CD4-positive, alpha-beta T cell treated with Interleukin-1 beta for 1 hour (primary cell): ENCODE results near the gene VPS51.
A peak's percentile ranks its signal among the peaks of the same experiment; 100 is the strongest.

ENCODE experiments used
- DNase-seq, 2 donors: peaks; one replicate each; pipeline ENCODE4 v3.0.0-alpha.2; 2020 to 2022

VPS51 gene

DNA sequence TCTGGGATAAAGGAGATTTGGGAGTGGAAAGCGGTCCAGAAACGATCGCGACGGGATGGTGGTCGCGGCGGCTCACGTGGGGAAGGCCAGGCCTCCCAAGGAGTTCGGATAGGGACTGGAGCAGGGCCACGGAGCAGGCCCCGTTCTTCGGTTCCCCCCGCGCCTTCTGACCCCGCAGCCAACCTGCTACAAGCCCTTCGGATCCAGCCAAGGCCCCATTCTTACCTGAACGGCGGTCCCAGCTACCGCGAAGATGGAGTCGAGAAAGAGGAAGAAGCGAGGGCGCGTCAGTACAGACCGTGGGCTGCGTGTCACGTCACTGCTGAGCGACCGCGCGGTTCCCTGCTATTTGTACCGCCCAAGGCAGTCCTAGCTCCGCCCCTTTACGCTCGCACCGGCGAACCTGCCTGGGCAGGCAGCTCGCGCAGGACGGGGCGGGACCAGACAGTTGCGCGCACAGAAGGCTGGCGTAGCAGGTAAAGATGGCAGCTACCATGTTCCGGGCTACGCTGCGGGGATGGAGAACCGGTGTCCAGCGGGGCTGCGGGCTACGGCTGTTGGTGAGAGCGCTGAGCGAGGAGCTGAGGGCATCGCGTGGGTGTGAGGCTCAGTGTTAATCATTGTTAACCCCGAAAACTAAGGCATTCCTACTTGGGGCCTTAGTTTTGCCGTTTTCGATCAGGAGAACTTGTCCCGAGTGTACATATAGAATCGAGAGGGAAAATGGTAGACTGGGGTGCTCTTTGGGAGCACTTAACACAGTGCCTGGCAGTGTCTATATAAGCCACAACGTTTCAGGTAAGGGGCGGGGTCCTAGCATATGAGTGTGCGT lies 26.1 kb downstream of the VPS51 start, which contains the start of the genes FAU and MRPL49:
Gene FAU (minus strand): TSS at position 270 of the 832 bp plus-strand sequence. CDS start 321 bp downstream, outside the sequence.
Gene MRPL49 (plus strand): TSS at position 457 of the 832 bp plus-strand sequence. CDS start 26 bp downstream, at position 483.
- DNase-seq = peak; percentile 99

DNA sequence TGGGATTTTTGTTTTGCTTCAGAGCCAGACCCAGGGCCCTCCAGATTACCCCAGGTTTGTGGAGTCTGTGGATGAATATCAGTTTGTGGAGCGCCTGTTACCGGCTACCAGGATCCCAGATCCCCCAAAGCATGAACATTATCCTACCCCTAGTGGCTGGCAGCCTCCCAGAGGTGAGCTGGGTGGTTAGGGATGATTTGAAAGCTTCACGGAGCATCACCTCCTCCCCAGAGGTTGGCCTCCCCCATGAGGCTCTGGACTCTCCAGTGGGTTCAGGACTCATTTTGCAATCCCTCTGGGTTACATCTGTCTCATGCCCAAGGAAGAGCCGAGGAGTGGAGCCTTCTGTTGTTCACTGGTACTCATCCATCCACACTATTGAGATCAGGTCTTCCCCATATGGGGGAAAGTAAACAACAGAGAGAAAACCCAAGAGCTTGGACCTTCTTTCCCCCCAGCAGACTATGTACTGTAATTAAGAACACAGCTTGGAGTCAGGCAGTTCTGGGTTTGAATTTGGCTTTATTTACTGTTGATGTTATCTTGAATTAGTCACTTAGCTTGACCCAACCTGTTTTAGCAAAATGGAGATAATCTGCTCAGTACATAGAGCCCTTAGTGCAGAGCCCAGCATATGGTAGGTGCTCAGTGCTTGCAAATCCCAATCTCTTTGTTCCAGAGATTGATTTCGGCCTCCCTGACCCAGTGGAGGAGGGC lies 28.6 kb downstream of the VPS51 start:
- DNase-seq = no peak

DNA sequence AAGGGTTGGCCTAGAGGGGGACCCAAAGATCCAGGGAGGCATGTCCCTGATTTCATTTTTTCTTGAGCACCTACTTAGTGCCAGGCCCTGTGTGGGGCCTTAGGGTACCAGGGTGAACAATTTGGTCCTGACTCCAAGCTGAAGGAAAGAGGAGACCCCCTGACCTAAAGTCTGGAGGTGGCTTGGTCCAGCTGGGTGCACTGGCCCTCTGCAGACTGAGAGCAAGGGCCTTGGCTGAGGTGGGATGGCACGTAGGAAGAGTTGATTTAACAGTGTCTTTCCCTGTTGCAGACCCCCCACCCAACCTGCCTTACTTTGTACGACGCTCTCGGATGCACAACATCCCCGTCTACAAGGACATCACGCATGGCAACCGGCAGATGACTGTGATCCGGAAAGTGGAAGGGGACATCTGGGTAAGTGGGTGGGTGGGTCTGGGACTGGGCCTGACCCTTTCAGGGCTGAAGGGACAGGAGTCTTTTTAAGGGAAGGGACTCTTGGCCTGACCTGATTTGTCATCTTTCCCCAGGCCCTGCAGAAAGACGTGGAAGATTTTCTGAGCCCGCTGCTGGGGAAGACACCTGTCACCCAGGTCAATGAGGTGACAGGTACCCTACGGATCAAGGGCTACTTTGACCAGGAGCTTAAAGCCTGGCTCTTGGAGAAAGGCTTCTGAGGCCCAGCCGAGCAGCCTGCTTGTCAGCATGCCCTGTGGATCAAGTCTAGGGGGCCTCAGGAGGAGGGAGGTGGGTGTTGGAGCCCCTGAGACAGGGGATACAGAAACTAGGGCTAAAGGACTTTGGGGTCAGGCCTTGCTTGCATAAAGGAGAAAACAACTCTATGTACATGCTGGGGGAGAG lies 29.4 kb downstream of the VPS51 start:
- no peak for DNase-seq

- no peak for DNase-seq
These were observed 30.7 kb downstream of the VPS51 start for GRCh38 chr11:65126624-65127274.

DNA sequence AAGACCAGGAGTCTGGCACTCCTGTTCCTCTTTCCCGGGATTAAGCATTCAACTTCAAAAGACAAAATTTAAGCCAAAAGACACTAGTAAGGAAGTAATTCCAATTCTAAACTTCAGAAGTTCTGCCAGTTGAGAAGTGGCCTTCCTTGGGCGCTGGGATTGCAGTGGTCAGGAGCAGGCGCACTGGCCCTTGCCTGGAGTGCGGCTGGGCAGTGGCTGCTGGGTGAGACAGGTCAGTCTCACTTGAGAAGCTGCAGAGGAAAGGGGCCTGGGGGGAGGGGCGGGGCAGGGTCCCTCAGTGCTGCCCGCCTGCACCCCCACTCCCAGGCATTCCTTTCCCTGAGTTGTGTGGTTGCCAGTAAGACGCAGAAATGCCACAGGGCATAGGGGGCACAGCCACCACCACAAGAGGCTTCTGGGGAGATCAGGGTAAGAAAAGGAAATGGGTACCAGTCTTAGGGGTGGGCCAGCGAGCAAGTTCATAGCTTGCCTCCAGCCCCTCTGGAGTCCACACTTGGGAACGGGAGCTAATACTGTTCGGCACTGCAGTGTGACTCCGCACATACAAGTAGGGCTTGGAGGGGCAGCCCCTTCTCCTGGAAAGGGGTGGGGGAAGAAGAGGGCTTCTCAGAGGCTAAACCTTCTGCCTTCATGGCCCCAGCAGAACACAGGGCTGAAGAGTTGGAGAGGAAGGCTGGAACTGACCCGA lies 31.6 kb downstream of the VPS51 start:
- DNase-seq = no peak

- no peak for DNase-seq
These were observed 32.5 kb downstream of the VPS51 start for GRCh38 chr11:65128182-65129145.

DNA sequence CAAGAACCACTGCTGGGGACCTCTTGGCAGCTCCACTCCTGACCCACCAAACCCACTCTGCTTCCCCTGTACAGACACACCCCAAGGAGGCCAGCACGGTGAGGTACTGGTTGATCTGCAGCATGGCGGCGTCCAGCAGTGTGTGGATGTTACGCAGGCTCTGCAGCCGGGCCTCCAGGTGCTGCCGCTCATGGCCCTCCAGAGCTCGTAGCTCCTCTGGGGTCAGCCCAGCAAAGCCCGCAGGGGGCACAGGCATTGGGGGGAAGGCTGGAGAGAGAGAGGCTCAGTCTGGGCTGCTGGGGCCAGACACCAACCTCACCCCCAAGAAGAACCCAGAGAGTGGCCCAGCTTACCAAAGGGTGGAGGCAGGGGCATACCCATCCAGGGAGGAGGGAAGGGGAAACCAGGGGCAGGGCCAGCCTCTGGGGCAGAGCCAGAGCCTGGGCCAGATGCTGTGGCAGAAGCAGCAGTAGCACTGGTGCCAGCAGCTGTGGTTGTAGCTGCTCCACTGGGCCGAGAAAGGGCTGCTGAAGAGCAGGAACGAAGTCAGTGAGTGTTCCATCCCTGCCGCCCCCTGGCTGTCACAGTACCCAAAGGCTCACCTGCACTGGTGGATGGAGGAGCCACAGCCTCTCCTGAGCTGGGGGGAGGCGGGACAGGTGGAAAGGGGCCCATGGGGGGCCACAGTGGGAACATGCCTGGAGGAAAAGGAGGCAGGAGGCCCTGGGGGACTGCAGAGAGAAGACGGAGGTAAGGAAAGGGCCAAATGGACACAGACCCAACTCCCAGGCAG lies 33.8 kb downstream of the VPS51 start:
- DNase-seq = peak in 1 of 2 donors; percentile 43

DNA sequence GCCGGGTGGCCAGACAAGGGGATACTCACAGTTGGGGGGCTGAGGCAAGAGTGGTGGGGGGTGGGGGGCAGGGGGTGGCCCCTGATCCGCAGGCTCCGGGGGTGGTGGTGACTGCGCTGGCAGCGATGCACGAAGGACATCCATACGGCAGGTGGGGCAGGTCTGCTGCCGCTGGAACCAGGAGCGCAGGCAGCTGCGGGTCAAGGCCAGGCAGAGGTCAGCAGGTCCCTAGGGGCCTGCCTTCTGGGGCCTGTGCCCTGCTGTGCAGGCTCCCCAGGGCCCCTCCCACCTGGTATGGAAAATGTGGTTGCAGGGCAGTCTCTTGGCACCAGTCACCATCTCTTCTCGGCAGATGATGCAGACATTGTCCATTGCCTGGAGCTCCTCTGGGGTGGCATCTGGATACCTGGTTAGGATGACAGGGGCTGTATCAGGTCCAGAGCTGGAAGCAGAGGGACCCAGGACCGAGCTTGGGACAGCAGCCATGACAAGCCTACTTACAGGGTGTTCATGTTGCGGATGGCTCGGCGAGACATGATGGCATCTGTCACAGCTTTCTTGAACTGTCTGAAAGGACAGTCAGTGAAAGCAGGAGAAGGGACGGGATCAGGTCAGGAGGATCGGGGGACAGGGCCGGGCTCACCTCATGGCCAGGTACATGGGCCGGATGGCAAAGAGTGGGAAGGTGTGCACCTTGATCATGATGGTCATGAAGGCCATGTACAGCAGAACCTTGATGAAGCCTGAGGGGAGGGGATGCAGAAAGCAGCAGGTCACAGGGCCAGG lies 34.8 kb downstream of the VPS51 start:
- no peak for DNase-seq

DNA sequence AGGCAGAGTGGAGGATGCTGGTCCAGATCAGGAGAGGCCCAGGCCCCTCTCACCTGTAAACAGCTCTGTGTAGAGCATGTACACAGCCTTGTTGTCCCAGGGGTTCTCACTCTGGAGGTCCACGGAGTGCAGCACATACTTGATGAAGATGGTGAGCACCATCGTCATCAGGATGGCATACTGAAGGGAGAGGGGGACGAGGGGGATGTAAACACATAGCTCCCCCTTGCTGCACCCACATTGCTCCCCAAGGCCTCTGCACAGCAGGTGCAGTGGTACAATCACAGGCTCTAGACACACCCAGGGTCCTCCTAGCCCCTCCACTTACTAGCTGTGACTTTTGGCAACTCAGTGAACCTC lies 35.4 kb downstream of the VPS51 start:
- no peak for DNase-seq

DNA sequence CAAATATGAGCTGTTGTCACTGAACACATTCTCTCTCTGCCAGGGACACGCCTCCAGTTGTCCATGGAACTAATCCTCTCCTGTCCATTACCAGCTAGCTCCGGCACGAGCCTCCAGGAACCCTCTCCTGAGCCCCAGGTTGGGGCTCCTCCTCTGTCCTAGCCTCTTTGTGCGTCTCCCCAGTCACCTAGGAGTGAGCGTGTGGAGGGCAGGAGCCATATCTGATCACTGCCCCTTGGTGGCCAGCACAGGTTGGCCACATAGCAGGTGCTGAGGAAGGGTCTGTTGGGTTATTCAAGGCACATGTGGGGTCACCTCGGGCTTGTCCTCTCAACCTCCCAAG lies 35.9 kb downstream of the VPS51 start:
- no peak for DNase-seq

GRCh38 chr11:65132238-65132987 lies 36.4 kb downstream of the VPS51 start:
- DNase-seq = peak in 1 of 2 donors; percentile 63

- peak; percentile 55 to 68 for DNase-seq
These were observed 37.1 kb downstream of the VPS51 start for GRCh38 chr11:65132988-65133700.

DNA sequence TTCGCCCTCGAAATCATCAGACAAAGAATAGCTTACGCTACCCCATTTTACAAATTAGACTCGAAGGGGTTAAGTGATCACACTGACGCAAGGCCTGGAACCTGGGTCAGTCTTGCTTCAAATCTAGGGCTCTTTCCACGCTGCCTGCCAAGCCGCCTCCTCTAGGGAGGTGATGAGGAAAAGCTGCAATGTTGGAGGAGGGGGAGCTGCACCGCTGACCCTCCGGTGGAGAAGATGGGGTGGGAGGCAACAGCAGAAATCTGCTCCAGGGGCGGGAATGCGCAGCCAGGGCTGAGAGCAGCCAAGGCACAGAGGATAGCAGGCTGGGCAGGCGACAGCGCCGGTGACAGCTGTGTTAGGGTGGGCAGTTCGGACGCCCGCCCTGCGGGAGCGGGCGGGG lies 37.7 kb downstream of the VPS51 start:
- DNase-seq = no peak

- DNase-seq = peak; percentile 90 to 93
These were observed 38.4 kb downstream of the VPS51 start, which contains the start of gene SYVN1 for GRCh38 chr11:65134240-65134951. TSS of gene SYVN1 (minus strand) at chr11:65134519. CDS start at chr11:65133601, 918 bp downstream.

- DNase-seq = peak; percentile 91 to 93
These were observed 39.1 kb downstream of the VPS51 start for GRCh38 chr11:65134952-65135632.

- no peak for DNase-seq
These were observed 39.7 kb downstream of the VPS51 start for GRCh38 chr11:65135633-65136145.
